Cerebellar nuclear complex (tissue), 1 donor: Measurements from ENCODE around the gene WAPL.
"Not testable (repeated sequence)": the region's sequence is repeated elsewhere in the genome, so short reads cannot be mapped to it uniquely, and the experiment has no call there.

Source experiments
- DNase-seq, 2 experiments: peaks; one replicate each; lab custom pipeline; 2025; lab: John Stamatoyannopoulos, UW

The WAPL gene, protein sequence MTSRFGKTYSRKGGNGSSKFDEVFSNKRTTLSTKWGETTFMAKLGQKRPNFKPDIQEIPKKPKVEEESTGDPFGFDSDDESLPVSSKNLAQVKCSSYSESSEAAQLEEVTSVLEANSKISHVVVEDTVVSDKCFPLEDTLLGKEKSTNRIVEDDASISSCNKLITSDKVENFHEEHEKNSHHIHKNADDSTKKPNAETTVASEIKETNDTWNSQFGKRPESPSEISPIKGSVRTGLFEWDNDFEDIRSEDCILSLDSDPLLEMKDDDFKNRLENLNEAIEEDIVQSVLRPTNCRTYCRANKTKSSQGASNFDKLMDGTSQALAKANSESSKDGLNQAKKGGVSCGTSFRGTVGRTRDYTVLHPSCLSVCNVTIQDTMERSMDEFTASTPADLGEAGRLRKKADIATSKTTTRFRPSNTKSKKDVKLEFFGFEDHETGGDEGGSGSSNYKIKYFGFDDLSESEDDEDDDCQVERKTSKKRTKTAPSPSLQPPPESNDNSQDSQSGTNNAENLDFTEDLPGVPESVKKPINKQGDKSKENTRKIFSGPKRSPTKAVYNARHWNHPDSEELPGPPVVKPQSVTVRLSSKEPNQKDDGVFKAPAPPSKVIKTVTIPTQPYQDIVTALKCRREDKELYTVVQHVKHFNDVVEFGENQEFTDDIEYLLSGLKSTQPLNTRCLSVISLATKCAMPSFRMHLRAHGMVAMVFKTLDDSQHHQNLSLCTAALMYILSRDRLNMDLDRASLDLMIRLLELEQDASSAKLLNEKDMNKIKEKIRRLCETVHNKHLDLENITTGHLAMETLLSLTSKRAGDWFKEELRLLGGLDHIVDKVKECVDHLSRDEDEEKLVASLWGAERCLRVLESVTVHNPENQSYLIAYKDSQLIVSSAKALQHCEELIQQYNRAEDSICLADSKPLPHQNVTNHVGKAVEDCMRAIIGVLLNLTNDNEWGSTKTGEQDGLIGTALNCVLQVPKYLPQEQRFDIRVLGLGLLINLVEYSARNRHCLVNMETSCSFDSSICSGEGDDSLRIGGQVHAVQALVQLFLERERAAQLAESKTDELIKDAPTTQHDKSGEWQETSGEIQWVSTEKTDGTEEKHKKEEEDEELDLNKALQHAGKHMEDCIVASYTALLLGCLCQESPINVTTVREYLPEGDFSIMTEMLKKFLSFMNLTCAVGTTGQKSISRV (N-terminal part only)

DNA sequence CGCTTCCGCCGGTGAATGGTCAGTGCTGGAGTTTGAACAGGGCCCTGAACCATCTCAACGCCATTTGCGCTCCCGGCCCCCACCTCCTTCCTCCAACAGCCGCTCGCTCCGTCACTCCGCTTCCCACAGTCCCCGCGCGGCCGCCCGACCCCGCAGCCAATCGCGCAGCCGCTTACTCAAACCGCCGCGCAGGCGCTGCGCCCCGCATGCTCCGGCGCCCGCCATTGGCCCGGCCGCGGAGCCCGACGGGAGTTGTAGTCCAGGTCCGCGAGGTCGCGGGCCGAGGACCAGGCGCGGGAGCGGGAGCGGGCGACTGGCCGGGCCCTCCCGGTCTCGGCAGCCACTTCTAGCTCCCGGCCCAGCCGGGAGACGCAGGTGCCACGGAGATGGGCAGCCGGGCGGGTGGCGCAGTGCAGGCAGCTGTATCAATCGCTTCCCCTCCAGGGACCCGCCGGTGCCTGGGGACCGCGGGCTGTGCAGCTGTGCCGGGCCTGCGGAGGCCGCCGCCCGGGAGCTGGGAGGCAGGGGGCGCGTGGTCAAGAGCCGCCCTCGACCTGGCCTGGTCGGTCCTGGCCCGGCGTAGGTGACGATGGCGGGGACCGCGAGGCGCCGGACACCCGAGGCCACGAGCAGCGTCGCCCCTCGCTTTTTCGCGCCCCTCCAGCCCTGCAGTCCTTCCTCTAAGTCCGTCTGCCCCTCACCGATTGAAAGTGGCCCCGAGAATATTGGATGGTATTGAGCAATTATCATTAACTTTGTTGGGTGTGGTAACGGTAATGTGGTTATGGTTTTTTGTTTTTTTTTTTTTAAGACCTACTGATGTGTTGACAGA is at the start of gene WAPL:
TSS of gene WAPL (minus strand) at position 115 of the 832 bp plus-strand sequence. CDS start 3,723 bp downstream, outside the sequence.
- peak; percentile 26 to 72 for DNase-seq

DNA sequence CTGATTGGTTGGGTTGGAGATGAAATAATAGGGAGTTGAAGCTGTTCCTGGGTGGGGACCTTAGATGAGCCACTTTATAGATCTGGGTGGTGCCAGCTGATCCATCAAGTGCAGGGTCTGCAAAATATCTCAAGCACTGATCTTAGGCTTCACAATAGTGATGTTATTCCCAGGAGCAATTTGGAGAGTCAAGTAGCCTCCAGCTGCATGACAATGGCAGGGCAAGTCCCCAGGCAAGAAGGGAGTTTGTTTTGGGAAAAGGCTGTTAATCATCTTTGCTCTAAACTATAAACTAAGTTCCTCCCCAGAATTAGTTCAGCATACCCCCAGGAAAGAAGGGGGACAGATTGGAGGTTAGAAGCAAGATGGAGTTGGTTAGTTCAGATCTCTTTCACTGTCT is 47.7 kb upstream of the WAPL start:
- DNase-seq: no peak

DNA sequence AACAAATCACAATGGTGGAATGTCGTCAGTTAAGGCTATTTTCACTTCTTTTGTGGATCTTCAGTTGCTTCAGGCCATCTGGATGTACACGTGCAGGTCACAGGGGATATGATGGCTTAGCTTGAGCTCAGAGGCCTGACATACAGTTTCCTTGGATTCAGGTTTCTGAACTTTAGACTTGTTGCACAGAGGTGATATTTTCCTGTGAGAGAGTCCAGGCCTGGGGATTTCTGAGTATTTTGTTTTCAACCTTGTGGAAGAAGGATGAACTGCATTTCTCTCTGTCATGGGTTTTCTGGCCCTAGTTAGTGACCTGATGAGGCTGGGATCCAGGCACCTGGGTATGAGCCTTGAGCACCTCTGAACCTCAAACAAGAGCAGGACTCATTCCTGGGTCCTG is 44.9 kb upstream of the WAPL start:
- DNase-seq: not testable (repeated sequence)

DNA sequence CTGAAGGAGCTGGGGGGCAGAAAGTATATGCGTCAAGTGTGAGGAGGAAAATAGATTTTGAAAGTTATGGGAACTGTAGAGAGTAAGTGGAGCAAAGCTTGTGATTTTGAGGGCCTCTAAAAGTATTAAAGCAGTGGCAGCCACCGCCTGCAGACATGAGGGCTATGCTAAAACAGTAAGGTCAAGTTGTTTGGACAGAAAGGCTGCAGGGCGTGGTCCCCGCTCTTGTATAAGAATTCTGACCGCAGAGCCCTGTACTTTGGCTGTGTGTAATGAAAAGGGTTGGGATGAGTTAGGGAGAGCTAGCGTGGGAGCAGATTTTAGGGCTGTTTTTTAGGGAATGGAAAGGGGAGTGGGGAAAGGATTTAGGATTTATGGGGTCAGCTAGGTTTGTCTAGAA is 41.7 kb upstream of the WAPL start:
- not testable (repeated sequence) for DNase-seq

DNA sequence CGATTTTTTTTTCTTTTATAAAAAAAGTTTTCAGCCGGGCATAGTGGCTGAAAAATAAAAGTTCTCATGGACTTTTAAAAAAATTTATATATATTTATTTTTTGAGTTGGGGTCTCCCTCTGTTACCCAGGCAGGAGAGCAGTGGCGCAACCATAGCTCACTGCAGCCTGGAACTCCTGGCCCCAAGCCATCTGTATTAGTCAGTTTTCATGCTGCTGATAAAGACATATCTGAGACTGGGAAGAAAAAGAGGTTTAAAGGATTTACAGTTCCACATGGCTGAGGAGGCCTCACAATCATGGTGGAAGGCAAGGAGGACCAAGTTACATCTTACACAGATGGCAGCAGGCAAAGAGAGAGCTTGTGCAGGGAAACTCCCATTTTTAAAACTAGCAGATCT is 37.1 kb upstream of the WAPL start:
- DNase-seq: not testable (repeated sequence)

DNA sequence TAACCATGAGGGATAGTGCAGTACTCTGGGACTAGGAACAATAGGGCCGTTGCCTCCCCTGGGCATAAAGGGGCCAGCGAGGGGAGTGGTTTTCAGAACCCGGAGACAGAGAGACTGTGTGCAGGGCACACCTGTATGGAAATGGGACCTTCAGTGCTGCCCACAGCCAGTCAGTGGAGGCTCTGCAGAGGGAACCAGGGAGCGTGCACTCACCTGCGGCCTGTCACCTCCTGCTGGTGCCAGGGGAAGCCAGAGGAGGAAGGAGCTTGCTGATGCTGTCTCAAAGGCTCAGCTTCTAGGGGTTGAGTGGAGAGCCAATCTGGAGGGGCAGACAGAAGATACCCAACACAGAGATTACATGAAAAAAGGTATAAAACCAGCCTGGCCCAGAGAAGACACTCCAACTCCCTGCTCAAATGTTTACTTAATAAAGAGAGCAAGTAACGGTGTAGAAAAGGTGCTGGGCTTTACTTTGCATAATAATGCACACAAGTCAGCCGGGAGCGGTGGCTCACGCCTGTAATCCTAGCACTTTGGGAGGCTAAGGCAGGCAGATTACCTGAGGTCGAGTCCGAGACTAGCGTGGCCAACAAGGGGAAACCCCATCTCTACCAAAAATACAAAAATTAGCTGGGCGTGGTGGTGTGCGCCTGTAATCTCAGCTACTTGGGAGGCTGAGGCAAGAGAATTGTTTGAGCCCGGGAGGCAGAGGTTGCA is 35.5 kb upstream of the WAPL start:
- no peak for DNase-seq

DNA sequence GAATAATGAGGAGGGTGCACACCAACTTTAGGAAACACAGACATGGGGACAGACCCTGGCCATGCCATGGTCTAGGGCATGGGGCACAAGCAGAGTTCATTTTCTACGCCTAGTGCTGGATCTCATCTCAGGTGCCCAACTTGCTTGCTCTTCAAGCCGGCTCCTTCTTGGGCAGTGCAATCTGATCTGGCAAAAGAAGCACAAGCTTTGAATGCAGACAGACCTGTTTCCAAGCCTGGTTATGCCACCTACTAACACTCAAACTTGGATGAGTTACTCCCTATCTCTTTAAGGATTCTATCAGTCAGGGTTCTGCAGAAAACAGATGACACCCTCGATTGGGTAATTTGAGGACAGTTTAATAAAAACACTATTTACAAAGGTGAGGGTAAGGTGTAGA is 34.9 kb upstream of the WAPL start:
- no peak for DNase-seq

DNA sequence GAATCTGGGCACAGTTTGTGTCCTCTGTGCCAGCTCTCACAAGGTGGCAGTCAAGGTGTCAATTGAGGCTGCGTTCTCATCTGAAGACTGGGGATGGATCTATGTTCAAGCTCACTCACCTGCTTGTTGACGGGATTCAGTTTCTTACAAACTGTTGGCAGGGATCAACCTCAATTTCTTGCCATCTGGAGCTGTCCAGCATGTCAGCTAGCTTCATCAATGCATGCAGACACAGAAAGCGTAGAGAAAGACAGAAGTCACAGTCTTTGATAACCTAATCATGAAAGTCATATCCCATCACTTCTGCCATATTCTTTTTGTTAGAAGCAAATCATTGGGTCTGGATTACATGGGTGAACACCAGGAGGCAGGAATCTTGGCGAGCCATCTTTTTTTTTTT is 32.0 kb upstream of the WAPL start:
- no peak for DNase-seq

DNA sequence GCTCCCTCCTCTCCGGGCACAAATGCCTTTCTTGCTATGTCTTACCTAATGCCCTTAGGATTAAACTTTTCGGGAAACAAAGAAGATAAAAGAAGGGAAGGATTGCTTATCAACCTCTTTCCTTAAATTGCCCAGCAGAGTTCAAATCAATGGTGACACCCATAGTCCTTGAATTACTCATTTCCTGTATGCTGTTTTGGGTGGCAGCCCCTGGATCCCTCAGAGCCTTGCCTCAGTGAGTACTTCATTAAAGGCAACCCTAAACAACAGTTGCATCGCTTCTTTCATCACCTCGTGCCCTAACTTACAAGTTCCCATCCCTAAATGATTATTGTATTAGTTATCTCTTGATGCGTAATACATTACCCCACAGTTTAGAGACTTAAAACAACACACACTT is 31.6 kb upstream of the WAPL start:
- DNase-seq: no peak

DNA sequence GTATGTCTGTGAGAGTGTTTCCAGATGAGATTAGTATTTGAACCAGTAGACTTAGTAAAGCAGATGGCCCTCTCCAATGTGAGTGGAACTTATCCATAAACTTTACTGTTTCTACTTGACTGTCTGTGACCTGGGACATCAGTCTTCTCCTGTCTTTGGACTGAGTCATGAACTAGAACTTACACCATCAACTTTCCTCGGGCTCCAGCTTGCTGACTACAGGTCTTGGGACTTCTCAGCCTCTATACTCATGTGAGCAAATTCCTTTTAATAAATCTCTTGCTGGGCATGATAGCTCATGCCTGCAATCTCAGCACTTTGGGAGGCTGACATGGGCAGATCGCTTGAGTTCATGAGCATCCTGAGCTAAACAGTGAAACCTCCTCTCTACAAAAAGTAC is 25.7 kb upstream of the WAPL start:
- DNase-seq: no peak

DNA sequence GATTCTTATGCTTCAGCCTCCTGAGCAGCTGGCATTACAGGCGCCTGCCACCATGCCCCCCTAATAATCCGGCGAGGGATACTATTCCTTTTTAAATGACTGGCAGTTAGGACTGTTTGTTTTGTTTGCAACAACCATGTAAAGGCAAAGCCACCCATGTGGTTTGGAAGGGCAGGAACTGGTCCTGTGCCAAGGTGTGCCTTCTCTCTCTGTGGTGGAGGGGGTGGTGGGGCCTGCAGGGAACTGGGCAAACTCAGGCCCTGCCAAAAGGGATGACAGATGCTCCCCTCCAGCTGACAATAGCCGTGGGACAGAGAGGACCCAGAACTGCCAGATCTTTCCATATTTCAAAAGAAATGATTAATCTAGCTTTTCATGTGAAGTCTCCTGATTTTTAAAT is 23.5 kb upstream of the WAPL start:
- no peak for DNase-seq

DNA sequence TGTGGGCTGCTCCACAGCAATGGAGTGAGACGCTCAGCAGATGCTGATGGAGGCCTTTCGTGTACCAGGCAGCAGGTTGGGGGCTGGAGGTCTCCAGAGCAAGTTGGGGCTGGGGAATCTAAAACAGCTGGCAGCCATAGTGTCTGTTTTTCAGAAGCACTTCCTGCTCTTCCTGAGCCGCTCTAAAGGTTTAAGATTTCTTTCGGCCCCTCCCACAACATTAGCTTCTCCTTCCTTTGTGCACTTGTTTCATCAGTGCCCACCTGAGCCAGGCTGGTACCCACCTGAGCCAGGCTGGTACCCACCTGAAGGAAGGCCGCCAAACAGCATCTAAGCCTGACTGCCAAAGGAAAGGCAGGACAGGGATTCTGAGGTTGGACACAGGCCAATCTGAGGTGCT is 18.4 kb upstream of the WAPL start:
- DNase-seq: no peak

DNA sequence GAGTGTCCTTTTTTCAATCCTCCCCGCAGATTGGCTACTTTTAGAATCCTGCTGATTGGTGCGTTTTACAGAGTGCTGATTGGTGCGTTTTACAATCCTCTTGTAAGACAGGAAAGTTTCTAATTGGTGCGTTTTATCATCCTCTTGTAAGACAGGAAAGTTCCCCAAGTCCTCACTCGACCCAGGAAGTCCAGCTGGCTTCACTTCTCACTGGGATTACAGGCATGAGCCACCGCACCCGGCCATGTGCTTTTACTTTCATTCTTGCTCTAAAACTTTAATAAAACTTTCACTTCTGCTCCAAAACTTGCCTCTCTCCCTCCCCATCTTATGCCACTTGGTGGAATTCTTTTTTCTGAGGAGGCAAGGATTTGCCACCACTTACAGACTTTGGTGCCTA is 17.0 kb upstream of the WAPL start:
- DNase-seq: no peak

DNA sequence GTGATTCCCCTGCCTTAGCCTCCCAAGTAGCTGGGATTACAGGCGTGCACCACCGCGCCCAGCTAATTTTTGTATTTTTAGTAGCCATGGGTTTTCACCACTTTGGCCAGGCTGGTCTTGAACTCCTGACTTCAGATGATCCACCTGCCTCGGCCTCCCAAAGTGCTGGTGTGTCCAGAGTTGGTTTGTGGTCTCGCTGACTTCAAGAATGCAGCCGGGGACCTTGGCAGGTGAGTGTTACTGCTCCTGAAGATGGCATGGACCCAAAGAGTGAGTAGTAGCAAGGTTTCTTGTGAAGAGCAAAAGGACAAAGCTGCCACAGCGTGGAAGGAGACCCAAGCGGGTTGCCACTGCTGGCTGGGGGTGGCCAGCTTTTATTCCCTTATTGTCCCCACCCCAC is 16.4 kb upstream of the WAPL start:
- DNase-seq: not testable (repeated sequence)

DNA sequence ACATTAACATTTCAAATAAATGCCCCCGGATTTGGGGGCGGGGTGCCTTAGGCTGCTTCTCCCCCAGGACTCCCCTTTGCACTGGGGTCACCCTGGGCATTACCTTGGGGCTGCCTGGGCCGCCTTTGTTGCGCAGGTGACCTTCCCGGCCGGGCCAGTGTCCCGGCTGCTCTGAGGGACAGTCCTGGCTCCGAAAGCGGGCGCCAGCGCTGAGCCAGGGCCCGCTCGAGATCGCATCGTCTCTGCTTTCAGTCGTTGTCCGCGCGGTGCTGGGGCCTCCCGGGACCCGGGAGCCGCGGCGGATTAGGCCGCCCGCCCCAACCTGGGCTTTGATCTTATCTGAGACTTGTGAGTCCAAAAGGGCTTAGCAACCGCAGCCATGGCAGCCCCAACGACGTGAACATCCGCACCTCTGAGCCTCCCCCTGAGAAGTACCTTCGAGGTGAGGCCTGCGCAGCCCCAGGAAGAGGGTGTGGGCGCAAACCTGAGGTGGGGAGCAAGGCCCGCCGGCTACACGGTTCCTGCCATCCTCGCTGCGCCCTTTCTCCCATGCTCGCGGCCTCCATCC is 14.8 kb upstream of the WAPL start:
- no peak for DNase-seq

DNA sequence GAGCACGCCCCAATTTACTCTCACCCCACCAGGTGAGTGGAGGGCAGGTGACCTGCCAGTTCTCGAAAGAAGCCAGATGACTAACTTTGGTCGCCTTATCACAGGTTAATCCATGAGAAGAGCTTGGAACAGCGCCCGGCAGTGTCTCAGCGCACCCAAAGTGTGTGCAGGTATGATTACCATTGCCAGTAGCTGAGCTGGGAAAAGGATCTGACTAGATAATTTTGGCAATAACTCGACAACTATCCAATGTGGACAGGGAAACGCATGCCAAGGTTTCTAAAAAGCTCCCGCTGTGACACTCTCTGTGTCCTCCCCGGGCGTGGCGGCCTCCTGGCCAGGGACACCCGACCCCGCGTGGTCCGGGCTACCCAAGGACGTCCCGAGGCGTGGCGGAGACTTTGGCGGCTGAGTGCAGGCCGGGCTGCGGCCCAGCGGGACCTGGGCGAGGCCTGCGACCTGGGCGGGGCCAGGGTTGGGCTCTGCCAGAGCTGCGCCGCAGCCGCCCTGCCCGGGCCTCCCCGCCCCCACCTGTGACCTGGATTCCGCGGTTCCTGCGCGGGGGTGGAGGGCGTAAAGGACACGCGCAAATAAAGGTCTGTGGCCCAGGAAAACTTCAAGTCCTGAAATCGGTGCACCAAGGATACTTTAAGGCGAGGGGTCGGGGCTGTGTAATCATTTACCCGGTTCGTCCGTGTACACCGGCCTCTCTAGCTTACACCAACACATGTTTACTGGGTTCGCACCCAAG is 13.7 kb upstream of the WAPL start:
- no peak for DNase-seq

DNA sequence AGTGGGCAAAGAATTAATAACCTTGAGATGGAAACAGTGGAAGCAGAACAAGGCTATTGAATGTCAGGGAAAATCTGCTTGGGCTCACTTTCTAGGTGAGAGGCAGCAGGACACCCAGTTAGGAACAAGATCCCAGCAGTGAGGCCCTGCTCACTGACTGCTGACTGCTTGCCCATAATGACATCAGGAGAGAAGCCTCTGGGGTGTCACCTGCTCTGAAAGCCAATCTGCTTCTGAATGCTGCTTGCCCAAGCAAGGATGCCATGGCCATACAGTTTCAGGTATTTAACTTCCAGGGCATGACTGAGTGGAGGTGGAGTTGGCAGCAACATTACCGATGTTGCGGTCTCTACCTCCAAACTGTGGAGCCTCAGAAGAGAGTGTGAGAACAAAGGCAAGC is 11.7 kb upstream of the WAPL start:
- DNase-seq: no peak

DNA sequence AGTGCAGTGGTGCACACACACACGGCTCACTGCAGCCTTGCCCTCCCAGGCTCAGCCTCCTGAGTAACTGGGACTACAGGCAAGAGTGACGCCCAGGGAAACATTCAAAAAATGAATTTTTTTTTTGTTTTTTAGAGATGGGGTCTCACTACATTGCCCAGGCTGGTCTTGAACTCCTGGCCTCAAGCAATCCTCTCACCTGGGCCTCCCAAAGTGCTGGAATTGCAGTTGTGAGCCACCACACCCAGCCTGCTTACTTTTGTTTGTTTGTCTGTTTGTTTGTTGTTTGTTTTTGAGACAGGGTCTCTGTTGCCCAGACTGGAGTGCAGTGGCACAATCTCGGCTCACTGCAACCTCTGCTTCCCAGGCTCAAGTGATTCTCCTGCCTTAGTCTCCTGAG is 7.1 kb upstream of the WAPL start:
- not testable (repeated sequence) for DNase-seq

DNA sequence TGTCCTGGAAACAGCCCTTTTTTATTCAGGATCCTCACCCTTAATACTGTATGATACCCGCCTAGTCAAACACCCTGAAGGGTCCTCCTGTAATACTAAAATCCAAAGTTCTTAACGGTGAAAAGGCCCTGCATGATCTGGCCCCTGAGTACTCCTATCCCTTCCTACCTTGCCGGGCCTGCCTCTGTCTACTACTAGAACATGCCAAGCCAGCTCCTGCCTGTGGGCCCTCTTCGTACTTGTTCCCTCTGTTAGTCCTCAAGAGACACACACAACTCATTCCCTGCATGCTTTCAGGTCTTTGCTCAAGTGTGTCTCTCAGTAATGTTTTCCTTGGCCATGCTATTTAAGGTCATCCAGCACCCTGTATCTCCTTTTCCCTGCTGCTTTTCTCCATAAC is 5.0 kb upstream of the WAPL start:
- DNase-seq: no peak

DNA sequence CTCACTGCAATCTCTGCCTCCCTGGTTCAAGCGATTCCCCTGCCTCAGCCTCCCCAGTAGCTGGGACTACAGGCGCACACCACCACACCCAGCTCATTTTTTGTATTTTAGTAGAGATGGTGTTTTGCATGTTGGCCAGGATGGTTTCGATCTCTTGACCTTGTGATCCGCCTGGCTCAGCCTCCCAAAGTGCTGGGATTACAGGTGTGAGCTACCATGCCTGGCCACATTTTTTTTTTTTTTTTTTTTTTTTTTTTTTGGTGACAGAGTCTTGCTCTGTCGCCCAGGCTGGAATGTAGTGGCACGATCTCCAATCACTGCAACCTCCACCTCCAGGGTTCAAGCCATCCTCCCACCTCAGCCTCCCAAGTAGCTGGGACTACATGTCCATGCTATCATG is 4.1 kb upstream of the WAPL start:
- not testable (repeated sequence) for DNase-seq
